GM12878 (cell line): ENCODE data around the gene ACRBP. TPM values are rescaled to one million over a fixed set of nuclear protein-coding genes. Genes with fewer than 3 reads are reported as not detected.

ENCODE experiments used
- BMI1 ChIP-seq: fragments of 450-650 bp; IDR thresholded peaks from 2 replicates; pipeline ENCODE4 v1.6.1; 2016; ENCODE audit warnings: mild to moderate bottlenecking, moderate library complexity, borderline replicate concordance
- CHD4 ChIP-seq: fragments of 200-600 bp; sonication (generic); IDR thresholded peaks from 2 replicates; pipeline ENCODE4 v1.6.1; 2016; ENCODE audit warnings: mild to moderate bottlenecking
- MTA2 ChIP-seq: fragments of 450-650 bp; IDR thresholded peaks from 2 replicates; pipeline ENCODE4 v1.6.1; 2016; ENCODE audit warnings: low read depth, mild to moderate bottlenecking, moderate library complexity
- MXI1 ChIP-seq: fragments of 150-350 bp; IDR thresholded peaks from 2 replicates; pipeline ENCODE4 v1.6.1; 2011; ENCODE audit warnings: low read depth, mild to moderate bottlenecking, inconsistent platforms, low read length, improper control_type of control experiment
- POLR2AphosphoS2 ChIP-seq: IDR thresholded peaks from 2 replicates; pipeline ENCODE4 v1.6.1; 2011; ENCODE audit warnings: low read depth, mild to moderate bottlenecking, low read length, improper control_type of control experiment, moderate library complexity
- RUNX3 ChIP-seq: IDR thresholded peaks from 2 replicates; pipeline ENCODE4 v1.6.1; 2012; ENCODE audit warnings: low read length, inconsistent platforms
- SUZ12 ChIP-seq: fragments of 200-600 bp; sonication (generic); IDR thresholded peaks from one replicate; pipeline ENCODE4 v1.6.1; 2018; ENCODE audit warnings: antibody characterized with exemption, mild to moderate bottlenecking; ENCODE audit not compliant: unreplicated experiment
- polyA plus RNA-seq, 11 experiments: library from polyadenylated mRNA; depleted of rRNA in 4 of 11; unstranded in 6 of 11; stranded (reverse) in 5 of 11; fragments of >200 nt; fragmentation: Nextera tagmentation in 4 of 11; fragmentation: Illumina TruSeq in 1 of 11; extraction: Ambion mirVana in 4 of 11; extraction: Trizol in 1 of 11; gene quantifications; 1 replicate in 1 of 11; 2 replicates in 10 of 11; pipeline versions ENCODE4 v1.2.1 to v1.2.3, GENCODE V29; 2011 to 2016; ENCODE audit warnings: inconsistent platforms in 2 of 11, missing spikeins in 2 of 11, low read depth in 1 of 11
- total RNA-seq, 4 experiments: library from RNA; depleted of rRNA in 3 of 4; stranded (reverse); fragments of >200 nt in 3 of 4; fragmentation: Illumina TruSeq in 1 of 4; extraction: Trizol in 1 of 4; gene quantifications; 2 replicates each; pipeline versions ENCODE4 v1.2.1 to v1.2.3, GENCODE V29; 2013 to 2021
- TF ChIP-seq, protein P1 (sequence below): fragments of 450-650 bp; IDR thresholded peaks from 2 replicates; pipeline ENCODE4 v1.6.1; 2016; ENCODE audit warnings: mild to moderate bottlenecking
- TF ChIP-seq, protein P2 (sequence below): fragments of 150-350 bp; IDR thresholded peaks from 2 replicates; pipeline ENCODE4 v1.6.1; 2016; ENCODE audit warnings: low read depth, low read length
- TF ChIP-seq, protein P3 (sequence below): fragments of 450-650 bp; IDR thresholded peaks from 2 replicates; pipeline ENCODE4 v1.6.1; 2017; ENCODE audit warnings: antibody characterized with exemption, mild to moderate bottlenecking, moderate library complexity
- TF ChIP-seq, protein P4 (sequence below): IDR thresholded peaks from 2 replicates; pipeline ENCODE4 v1.6.1; 2012; ENCODE audit warnings: improper control_type of control experiment, low read depth, low read length; ENCODE audit not compliant: insufficient replicate concordance
- TF ChIP-seq, protein P5 (sequence below): fragments of 450-650 bp; IDR thresholded peaks from 2 replicates; pipeline ENCODE4 v1.6.1; 2014; ENCODE audit warnings: mild to moderate bottlenecking
- TF ChIP-seq, protein P6 (sequence below): fragments of 450-650 bp; IDR thresholded peaks from 2 replicates; pipeline ENCODE4 v1.6.1; 2017; ENCODE audit warnings: mild to moderate bottlenecking

ACRBP gene
- total and polyA plus RNA-seq, 10 of the 15 experiments (the other 5 are each of a cell fraction or from before 2014, with no cell fraction given), result 0.54 to 1.4 (median 0.87) TPM

DNA sequence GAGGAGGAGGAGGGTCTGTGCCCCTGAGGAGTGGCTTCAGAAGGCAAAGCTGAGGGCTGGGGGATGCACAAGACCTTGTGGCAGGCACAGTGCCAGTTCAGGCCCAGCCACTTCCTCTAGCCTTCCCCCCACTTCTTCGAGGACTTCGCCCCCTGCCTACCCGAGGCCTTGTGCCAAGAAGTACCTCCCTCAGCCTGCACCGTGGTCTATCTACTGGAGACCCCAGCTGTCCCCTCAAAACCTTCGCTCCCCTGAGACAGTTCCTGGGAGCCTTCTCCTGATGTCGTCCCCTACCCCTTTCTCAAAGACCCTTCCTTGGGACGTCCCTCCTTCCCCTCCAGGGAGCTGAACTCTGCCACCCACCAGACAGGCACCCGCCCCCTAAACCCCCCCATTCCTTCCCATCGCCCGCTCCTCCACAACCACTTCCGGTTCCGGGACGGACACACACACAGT, 41.3 kb upstream of the ACRBP start (continued):
- TF ChIP-seq, protein P1, sequence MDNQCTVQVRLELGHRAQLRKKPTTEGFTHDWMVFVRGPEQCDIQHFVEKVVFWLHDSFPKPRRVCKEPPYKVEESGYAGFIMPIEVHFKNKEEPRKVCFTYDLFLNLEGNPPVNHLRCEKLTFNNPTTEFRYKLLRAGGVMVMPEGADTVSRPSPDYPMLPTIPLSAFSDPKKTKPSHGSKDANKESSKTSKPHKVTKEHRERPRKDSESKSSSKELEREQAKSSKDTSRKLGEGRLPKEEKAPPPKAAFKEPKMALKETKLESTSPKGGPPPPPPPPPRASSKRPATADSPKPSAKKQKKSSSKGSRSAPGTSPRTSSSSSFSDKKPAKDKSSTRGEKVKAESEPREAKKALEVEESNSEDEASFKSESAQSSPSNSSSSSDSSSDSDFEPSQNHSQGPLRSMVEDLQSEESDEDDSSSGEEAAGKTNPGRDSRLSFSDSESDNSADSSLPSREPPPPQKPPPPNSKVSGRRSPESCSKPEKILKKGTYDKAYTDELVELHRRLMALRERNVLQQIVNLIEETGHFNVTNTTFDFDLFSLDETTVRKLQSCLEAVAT, result no peak; the same call in 1 of the 2 replicates
- no peak for TF ChIP-seq BMI1
- TF ChIP-seq CHD4, result no peak
- TF ChIP-seq, protein P2, sequence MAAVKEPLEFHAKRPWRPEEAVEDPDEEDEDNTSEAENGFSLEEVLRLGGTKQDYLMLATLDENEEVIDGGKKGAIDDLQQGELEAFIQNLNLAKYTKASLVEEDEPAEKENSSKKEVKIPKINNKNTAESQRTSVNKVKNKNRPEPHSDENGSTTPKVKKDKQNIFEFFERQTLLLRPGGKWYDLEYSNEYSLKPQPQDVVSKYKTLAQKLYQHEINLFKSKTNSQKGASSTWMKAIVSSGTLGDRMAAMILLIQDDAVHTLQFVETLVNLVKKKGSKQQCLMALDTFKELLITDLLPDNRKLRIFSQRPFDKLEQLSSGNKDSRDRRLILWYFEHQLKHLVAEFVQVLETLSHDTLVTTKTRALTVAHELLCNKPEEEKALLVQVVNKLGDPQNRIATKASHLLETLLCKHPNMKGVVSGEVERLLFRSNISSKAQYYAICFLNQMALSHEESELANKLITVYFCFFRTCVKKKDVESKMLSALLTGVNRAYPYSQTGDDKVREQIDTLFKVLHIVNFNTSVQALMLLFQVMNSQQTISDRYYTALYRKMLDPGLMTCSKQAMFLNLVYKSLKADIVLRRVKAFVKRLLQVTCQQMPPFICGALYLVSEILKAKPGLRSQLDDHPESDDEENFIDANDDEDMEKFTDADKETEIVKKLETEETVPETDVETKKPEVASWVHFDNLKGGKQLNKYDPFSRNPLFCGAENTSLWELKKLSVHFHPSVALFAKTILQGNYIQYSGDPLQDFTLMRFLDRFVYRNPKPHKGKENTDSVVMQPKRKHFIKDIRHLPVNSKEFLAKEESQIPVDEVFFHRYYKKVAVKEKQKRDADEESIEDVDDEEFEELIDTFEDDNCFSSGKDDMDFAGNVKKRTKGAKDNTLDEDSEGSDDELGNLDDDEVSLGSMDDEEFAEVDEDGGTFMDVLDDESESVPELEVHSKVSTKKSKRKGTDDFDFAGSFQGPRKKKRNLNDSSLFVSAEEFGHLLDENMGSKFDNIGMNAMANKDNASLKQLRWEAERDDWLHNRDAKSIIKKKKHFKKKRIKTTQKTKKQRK, result no peak
- no peak for TF ChIP-seq MXI1
- TF ChIP-seq POLR2AphosphoS2, result no peak
- TF ChIP-seq, protein P3, sequence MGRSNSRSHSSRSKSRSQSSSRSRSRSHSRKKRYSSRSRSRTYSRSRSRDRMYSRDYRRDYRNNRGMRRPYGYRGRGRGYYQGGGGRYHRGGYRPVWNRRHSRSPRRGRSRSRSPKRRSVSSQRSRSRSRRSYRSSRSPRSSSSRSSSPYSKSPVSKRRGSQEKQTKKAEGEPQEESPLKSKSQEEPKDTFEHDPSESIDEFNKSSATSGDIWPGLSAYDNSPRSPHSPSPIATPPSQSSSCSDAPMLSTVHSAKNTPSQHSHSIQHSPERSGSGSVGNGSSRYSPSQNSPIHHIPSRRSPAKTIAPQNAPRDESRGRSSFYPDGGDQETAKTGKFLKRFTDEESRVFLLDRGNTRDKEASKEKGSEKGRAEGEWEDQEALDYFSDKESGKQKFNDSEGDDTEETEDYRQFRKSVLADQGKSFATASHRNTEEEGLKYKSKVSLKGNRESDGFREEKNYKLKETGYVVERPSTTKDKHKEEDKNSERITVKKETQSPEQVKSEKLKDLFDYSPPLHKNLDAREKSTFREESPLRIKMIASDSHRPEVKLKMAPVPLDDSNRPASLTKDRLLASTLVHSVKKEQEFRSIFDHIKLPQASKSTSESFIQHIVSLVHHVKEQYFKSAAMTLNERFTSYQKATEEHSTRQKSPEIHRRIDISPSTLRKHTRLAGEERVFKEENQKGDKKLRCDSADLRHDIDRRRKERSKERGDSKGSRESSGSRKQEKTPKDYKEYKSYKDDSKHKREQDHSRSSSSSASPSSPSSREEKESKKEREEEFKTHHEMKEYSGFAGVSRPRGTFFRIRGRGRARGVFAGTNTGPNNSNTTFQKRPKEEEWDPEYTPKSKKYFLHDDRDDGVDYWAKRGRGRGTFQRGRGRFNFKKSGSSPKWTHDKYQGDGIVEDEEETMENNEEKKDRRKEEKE, result no peak
- TF ChIP-seq SUZ12, result no peak
- TF ChIP-seq RUNX3, result peak; percentile 82
- TF ChIP-seq MTA2, result peak; percentile 15; the same call in 1 of the 2 replicates
- TF ChIP-seq, protein P4, sequence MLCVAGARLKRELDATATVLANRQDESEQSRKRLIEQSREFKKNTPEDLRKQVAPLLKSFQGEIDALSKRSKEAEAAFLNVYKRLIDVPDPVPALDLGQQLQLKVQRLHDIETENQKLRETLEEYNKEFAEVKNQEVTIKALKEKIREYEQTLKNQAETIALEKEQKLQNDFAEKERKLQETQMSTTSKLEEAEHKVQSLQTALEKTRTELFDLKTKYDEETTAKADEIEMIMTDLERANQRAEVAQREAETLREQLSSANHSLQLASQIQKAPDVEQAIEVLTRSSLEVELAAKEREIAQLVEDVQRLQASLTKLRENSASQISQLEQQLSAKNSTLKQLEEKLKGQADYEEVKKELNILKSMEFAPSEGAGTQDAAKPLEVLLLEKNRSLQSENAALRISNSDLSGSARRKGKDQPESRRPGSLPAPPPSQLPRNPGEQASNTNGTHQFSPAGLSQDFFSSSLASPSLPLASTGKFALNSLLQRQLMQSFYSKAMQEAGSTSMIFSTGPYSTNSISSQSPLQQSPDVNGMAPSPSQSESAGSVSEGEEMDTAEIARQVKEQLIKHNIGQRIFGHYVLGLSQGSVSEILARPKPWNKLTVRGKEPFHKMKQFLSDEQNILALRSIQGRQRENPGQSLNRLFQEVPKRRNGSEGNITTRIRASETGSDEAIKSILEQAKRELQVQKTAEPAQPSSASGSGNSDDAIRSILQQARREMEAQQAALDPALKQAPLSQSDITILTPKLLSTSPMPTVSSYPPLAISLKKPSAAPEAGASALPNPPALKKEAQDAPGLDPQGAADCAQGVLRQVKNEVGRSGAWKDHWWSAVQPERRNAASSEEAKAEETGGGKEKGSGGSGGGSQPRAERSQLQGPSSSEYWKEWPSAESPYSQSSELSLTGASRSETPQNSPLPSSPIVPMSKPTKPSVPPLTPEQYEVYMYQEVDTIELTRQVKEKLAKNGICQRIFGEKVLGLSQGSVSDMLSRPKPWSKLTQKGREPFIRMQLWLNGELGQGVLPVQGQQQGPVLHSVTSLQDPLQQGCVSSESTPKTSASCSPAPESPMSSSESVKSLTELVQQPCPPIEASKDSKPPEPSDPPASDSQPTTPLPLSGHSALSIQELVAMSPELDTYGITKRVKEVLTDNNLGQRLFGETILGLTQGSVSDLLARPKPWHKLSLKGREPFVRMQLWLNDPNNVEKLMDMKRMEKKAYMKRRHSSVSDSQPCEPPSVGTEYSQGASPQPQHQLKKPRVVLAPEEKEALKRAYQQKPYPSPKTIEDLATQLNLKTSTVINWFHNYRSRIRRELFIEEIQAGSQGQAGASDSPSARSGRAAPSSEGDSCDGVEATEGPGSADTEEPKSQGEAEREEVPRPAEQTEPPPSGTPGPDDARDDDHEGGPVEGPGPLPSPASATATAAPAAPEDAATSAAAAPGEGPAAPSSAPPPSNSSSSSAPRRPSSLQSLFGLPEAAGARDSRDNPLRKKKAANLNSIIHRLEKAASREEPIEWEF, result no peak
- TF ChIP-seq, protein P5, sequence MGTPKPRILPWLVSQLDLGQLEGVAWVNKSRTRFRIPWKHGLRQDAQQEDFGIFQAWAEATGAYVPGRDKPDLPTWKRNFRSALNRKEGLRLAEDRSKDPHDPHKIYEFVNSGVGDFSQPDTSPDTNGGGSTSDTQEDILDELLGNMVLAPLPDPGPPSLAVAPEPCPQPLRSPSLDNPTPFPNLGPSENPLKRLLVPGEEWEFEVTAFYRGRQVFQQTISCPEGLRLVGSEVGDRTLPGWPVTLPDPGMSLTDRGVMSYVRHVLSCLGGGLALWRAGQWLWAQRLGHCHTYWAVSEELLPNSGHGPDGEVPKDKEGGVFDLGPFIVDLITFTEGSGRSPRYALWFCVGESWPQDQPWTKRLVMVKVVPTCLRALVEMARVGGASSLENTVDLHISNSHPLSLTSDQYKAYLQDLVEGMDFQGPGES, result no peak
- TF ChIP-seq, protein P6, sequence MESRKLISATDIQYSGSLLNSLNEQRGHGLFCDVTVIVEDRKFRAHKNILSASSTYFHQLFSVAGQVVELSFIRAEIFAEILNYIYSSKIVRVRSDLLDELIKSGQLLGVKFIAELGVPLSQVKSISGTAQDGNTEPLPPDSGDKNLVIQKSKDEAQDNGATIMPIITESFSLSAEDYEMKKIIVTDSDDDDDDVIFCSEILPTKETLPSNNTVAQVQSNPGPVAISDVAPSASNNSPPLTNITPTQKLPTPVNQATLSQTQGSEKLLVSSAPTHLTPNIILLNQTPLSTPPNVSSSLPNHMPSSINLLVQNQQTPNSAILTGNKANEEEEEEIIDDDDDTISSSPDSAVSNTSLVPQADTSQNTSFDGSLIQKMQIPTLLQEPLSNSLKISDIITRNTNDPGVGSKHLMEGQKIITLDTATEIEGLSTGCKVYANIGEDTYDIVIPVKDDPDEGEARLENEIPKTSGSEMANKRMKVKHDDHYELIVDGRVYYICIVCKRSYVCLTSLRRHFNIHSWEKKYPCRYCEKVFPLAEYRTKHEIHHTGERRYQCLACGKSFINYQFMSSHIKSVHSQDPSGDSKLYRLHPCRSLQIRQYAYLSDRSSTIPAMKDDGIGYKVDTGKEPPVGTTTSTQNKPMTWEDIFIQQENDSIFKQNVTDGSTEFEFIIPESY, result no peak
